ENCODE results near the gene RGS17.
"Not testable (repeated sequence)": the region's sequence is repeated elsewhere in the genome, so short reads cannot be mapped to it uniquely, and the experiment has no call there.

RGS17 gene

GRCh38 chr6:152981989-152982903 is 148.8 kb downstream of the RGS17 start:
- DNase-seq: no peak

GRCh38 chr6:152981219-152981618 is 149.9 kb downstream of the RGS17 start:
- no peak for DNase-seq

GRCh38 chr6:152980656-152981055 is 150.4 kb downstream of the RGS17 start:
- no peak for DNase-seq

- DNase-seq: no peak
Observed at GRCh38 chr6:152979116-152979515, 152.0 kb downstream of the RGS17 start.

- DNase-seq: no peak
Observed at GRCh38 chr6:152978058-152978457, 153.0 kb downstream of the RGS17 start.

- DNase-seq: no peak
Observed at GRCh38 chr6:152977556-152977955, 153.5 kb downstream of the RGS17 start.

GRCh38 chr6:152976749-152977148 is 154.3 kb downstream of the RGS17 start:
- no peak for DNase-seq

- no peak for DNase-seq
Observed at GRCh38 chr6:152975204-152975915, 155.7 kb downstream of the RGS17 start.

- no peak for DNase-seq
Observed at GRCh38 chr6:152973916-152974315, 157.2 kb downstream of the RGS17 start.

GRCh38 chr6:152969688-152970418 is 161.2 kb downstream of the RGS17 start:
- DNase-seq: no peak

GRCh38 chr6:152966168-152966894 is 164.8 kb downstream of the RGS17 start:
- DNase-seq: not testable (repeated sequence)

- DNase-seq: no peak
Observed at GRCh38 chr6:152959333-152959732, 171.7 kb downstream of the RGS17 start.

GRCh38 chr6:152957796-152958195 is 173.3 kb downstream of the RGS17 start:
- DNase-seq: no peak

All from SHP77 (cell line).